HCT116 (cell line): ENCODE measurements around the gene COX15. TPM values are rescaled to one million over a fixed set of nuclear protein-coding genes. Genes with fewer than 3 reads are reported as not detected.

ENCODE experiments used
- ATAC-seq: fragments of 200-7000 bp; cut with Tn5 transposase; 2 replicates; pipeline ENCODE4 v1.9.1; 2020; ENCODE audit warnings: mild to moderate bottlenecking, moderate library complexity
- BruUV-seq: library from RNA; stranded (reverse); fragments of 400-500 nt; replicated peaks from 2 replicates; lab custom pipeline; 2021; lab: Mats Ljungman, UMichigan
- CTCF ChIA-PET: fragments of 300-600 bp; sonication (Branson Sonifier 250); formaldehyde crosslinking; loops from one replicate; lab custom pipeline; 2021; ENCODE audit warnings: antibody characterized with exemption; lab: Charles Lee
- POLR2A ChIA-PET: fragments of 300-600, 350-600 bp; sonication (Branson Sonifier 250); formaldehyde crosslinking; loops from one replicate; lab custom pipeline; 2021; ENCODE audit warnings: antibody characterized with exemption; lab: Charles Lee
- RAD21 ChIA-PET, 2 experiments: fragments of 300-600 bp; sonication (Branson Sonifier 250); formaldehyde crosslinking; loops; one replicate each; lab custom pipeline; 2023; ENCODE audit warnings: low total read pairs in 2 of 2; ENCODE audit not compliant: uncharacterized antibody in 2 of 2, unreplicated experiment in 2 of 2, low non-redundant PET in 1 of 2; lab: Charles Lee
- DNase-seq: peaks from one replicate; pipeline ENCODE4 v3.0.0-alpha.2; 2010; ENCODE audit warnings: low read depth, low spot score
- H2AFZ ChIP-seq: fragments of 200-600 bp; shearing (Covaris generic), sonication (generic); 2 replicates; pipeline ENCODE4 v1.6.1; 2017; ENCODE audit warnings: low read depth, mixed run types, mixed read lengths, antibody characterized with exemption, low read length; ENCODE audit not compliant: poor library complexity, severe bottlenecking
- H3K27ac ChIP-seq: 2 replicates; pipeline ENCODE4 v1.5.1; 2012; ENCODE audit warnings: low read depth, low read length
- H3K27me3 ChIP-seq: fragments of 200-600 bp; sonication (generic); 2 replicates; pipeline ENCODE4 v1.6.1; 2016; ENCODE audit warnings: mixed run types, low read length, mixed read lengths; ENCODE audit not compliant: insufficient read depth
- H3K36me3 ChIP-seq, 2 experiments: fragments of 200-500 bp in 1 of 2; fragments of 200-600 bp in 1 of 2; sonication (Bioruptor generic) in 1 of 2; sonication (generic) in 1 of 2; 2 replicates each; pipeline versions ENCODE4 v1.5.1 to v1.6.1; 2014 to 2016; ENCODE audit warnings: low read length in 2 of 2, inconsistent platforms in 1 of 2, mixed read lengths in 1 of 2, mixed run types in 1 of 2; ENCODE audit not compliant: insufficient read depth in 2 of 2, control insufficient read depth in 1 of 2
- H3K4me1 ChIP-seq, 2 experiments: fragments of 200-600 bp in 1 of 2; sonication (generic) in 1 of 2; 2 replicates each; pipeline versions ENCODE4 v1.5.1 to v1.6.1; 2012 to 2017; ENCODE audit warnings: low read length in 2 of 2, inconsistent platforms in 1 of 2, mild to moderate bottlenecking in 1 of 2, mixed read lengths in 1 of 2, mixed run types in 1 of 2, moderate library complexity in 1 of 2; ENCODE audit not compliant: insufficient read depth in 2 of 2, control insufficient read depth in 1 of 2
- H3K4me2 ChIP-seq: fragments of 200-600 bp; sonication (generic); 2 replicates; pipeline ENCODE4 v1.6.1; 2017; ENCODE audit warnings: mixed run types, low read length, mixed read lengths
- H3K4me3 ChIP-seq, 2 experiments: fragments of 200-600 bp in 1 of 2; sonication (generic) in 1 of 2; replicated peaks in 1 of 2; 2 replicates each; pipeline ENCODE4 v1.5.1; 2011 to 2016; ENCODE audit warnings: low read length in 2 of 2, control low read depth in 1 of 2, low read depth in 1 of 2, mild to moderate bottlenecking in 1 of 2, mixed read lengths in 1 of 2, mixed run types in 1 of 2
- H3K79me2 ChIP-seq: fragments of 200-600 bp; sonication (generic); 2 replicates; pipeline ENCODE4 v1.6.1; 2017; ENCODE audit warnings: mild to moderate bottlenecking, mixed run types, low read length, moderate library complexity, mixed read lengths; ENCODE audit not compliant: insufficient read depth
- H3K9ac ChIP-seq: fragments of 200-600 bp; sonication (generic); 2 replicates; pipeline ENCODE4 v1.6.1; 2016; ENCODE audit warnings: low read length, mixed read lengths
- H3K9me2 ChIP-seq: fragments of 200-600 bp; sonication (generic), shearing (Covaris generic); 2 replicates; pipeline ENCODE4 v1.6.1; 2017; ENCODE audit warnings: mixed run types, mild to moderate bottlenecking, moderate library complexity; ENCODE audit not compliant: insufficient read depth
- H3K9me3 ChIP-seq, 2 experiments: fragments of 200-500 bp in 1 of 2; fragments of 200-600 bp in 1 of 2; sonication (Bioruptor generic) in 1 of 2; sonication (generic) in 1 of 2; 2 replicates each; pipeline ENCODE4 v1.6.1; 2014 to 2017; ENCODE audit warnings: low read length in 2 of 2, mixed read lengths in 2 of 2, inconsistent platforms in 1 of 2, low read depth in 1 of 2, mild to moderate bottlenecking in 1 of 2, mixed run types in 1 of 2, moderate library complexity in 1 of 2; ENCODE audit not compliant: control insufficient read depth in 1 of 2, insufficient read depth in 1 of 2
- H4K20me1 ChIP-seq: fragments of 200-600 bp; sonication (generic), shearing (Covaris generic); 2 replicates; pipeline ENCODE4 v1.6.1; 2017; ENCODE audit warnings: mixed run types, mild to moderate bottlenecking, moderate library complexity; ENCODE audit not compliant: insufficient read depth
- CEBPB ChIP-seq: IDR thresholded peaks from 2 replicates; pipeline ENCODE4 v1.6.1; 2012; ENCODE audit warnings: low read depth
- EZH2phosphoT487 ChIP-seq: fragments of 200-600 bp; IDR thresholded peaks from 2 replicates; pipeline ENCODE4 v1.6.1; 2018; ENCODE audit warnings: antibody characterized with exemption, borderline replicate concordance
- SP1 ChIP-seq: IDR thresholded peaks from 2 replicates; pipeline ENCODE4 v1.6.1; 2012; ENCODE audit warnings: low read depth
- ZFX ChIP-seq: fragments of 450-650 bp; IDR thresholded peaks from 2 replicates; pipeline ENCODE4 v1.6.1; 2017
- ZNF274 ChIP-seq: fragments of 200-500 bp; sonication (Bioruptor generic); IDR thresholded peaks from 2 replicates; pipeline ENCODE4 v1.6.1; 2014; ENCODE audit warnings: mild to moderate bottlenecking, low read depth, low read length, inconsistent platforms
- intact Hi-C: fragments of 100-400 bp; cut with micrococcal nuclease; formaldehyde crosslinking; loops from 2 replicates; pipeline ENCODE4 v1.10.0; 2022
- total RNA-seq: library from RNA; stranded (reverse); gene quantifications from one replicate; pipeline ENCODE4 v1.2.1, GENCODE V29; 2021; ENCODE audit not compliant: unreplicated experiment
- TF ChIP-seq, protein P1 (sequence below): IDR thresholded peaks from 2 replicates; pipeline ENCODE4 v1.6.1; 2012; ENCODE audit warnings: low read depth

The COX15 gene
- total RNA-seq, 1 experiment from 2014 or later: 79.6 TPM

DNA sequence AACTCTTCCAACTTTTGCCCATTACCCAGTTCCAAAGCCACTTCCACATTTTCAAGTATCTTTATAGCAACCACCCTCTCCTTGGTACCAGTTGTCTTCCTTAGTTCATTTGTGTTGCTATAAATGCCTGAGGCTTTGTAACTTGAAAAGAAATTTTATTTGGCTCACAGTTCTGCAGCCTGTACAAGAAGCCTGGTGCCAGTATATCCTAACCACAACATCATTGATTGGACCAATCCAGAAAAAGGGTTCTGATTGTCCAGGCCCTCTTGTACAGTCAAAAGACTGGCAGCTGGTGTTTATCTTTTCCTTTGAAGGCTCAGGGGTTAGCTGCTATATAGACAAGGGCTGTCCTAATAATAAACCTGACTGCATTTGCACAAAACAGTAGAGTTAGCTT is 29.4 kb upstream of the COX15 start (continued):
- TF ChIP-seq, protein P1, sequence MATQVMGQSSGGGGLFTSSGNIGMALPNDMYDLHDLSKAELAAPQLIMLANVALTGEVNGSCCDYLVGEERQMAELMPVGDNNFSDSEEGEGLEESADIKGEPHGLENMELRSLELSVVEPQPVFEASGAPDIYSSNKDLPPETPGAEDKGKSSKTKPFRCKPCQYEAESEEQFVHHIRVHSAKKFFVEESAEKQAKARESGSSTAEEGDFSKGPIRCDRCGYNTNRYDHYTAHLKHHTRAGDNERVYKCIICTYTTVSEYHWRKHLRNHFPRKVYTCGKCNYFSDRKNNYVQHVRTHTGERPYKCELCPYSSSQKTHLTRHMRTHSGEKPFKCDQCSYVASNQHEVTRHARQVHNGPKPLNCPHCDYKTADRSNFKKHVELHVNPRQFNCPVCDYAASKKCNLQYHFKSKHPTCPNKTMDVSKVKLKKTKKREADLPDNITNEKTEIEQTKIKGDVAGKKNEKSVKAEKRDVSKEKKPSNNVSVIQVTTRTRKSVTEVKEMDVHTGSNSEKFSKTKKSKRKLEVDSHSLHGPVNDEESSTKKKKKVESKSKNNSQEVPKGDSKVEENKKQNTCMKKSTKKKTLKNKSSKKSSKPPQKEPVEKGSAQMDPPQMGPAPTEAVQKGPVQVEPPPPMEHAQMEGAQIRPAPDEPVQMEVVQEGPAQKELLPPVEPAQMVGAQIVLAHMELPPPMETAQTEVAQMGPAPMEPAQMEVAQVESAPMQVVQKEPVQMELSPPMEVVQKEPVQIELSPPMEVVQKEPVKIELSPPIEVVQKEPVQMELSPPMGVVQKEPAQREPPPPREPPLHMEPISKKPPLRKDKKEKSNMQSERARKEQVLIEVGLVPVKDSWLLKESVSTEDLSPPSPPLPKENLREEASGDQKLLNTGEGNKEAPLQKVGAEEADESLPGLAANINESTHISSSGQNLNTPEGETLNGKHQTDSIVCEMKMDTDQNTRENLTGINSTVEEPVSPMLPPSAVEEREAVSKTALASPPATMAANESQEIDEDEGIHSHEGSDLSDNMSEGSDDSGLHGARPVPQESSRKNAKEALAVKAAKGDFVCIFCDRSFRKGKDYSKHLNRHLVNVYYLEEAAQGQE: no peak
- TF ChIP-seq SP1 (no peak), EZH2phosphoT487 (no peak), ZNF274 (no peak)

DNA sequence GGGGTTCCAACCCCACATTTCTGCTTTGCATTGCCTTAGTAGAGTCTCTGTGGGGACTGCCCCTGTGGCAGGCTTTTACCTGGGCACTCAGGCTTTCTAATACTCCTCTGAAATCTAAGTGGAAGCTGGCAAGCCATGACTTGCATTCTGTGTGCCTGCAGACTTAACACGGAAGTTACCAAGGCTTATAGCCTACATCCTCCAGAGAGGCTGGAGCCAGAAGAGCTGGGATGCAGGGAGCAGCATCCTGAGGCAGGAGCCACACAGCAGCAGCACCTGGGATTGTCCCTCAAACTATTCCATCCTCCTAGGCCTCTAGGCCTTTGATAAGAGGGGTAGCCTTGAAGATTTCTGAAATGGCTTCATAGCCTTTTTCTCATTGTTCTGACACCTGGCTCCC is 28.4 kb upstream of the COX15 start:
- no peaks in the 10 kb centered on the region for H3K27me3 ChIP-seq
- H3K4me3 ChIP-seq: peak overlapping the region in 1 of 2 experiments; percentile 19; a peak in 1 of 4 replicates
- no peaks in the 10 kb centered on the region for H3K79me2 ChIP-seq
- TF ChIP-seq ZFX (peak; percentile 17; the same call in 1 of the 2 replicates), CEBPB (no peak)
- H3K9me3 ChIP-seq: no peaks in the 10 kb centered on the region
- POLR2A ChIA-PET: interaction anchor here (1.7 kb wide), 1 partner anchor 17 kb away, joined by 5 read pairs; no protein-coding TSS in a partner anchor
- peaks cover 32 to 34% of the 10 kb centered on the region in 2 experiments for H3K36me3 ChIP-seq
- RAD21 ChIA-PET: no interaction called here
- H2AFZ ChIP-seq: no peak overlapping the region
- no peak for DNase-seq
- no peaks in the 10 kb centered on the region for H3K9me2 ChIP-seq
- ATAC-seq: peak; percentile 70
- H3K4me1 ChIP-seq: peaks cover 42 to 67% of the 10 kb centered on the region in 2 experiments
- peak overlapping the region; percentile 41 for H3K9ac ChIP-seq
- CTCF ChIA-PET: interaction anchor here (1.0 kb wide), 1 partner anchor 19 kb away, joined by 3 read pairs; no protein-coding TSS in a partner anchor
- intact Hi-C loops: no loop called here
- peak overlapping the region; percentile 58 for H3K4me2 ChIP-seq
- no peaks in the 10 kb centered on the region for H4K20me1 ChIP-seq
- peak overlapping the region; percentile 97 for H3K27ac ChIP-seq
- BruUV-seq: no TSS peak
